ENCODE measurements around the gene TTC9B.

- no peak for TF ChIP-seq CTCF (conservative IDR thresholded peaks at IDR 0.05; ENCODE audit: low read depth in 2 of 2)
- TF ChIP-seq EZH2 (IDR thresholded peaks at IDR 0.05; ENCODE audit: low read depth, unreplicated experiment): no peak
- TF ChIP-seq CREB1 (CRISPR knock-in tag; IDR thresholded peaks at IDR 0.05; ENCODE audit: low read depth): no peak
- TF ChIP-seq EZH2phosphoT487 (IDR thresholded peaks at IDR 0.05; ENCODE audit: unreplicated experiment): no peak
- TF ChIP-seq ZNF462 (CRISPR knock-in tag; IDR thresholded peaks at IDR 0.05): no peak
- TF ChIP-seq POLR2AphosphoS5 (IDR thresholded peaks at IDR 0.05; ENCODE audit: low read depth): no peak
- no peak for TF ChIP-seq JUNB (IDR thresholded peaks at IDR 0.05; ENCODE audit: unreplicated experiment)
- no peak for TF ChIP-seq NANOG (IDR thresholded peaks at IDR 0.05; ENCODE audit: borderline replicate concordance)
- TF ChIP-seq ZNF331 (CRISPR knock-in tag; IDR thresholded peaks at IDR 0.05; ENCODE audit: low read depth): no peak
- no peak for TF ChIP-seq REST (IDR thresholded peaks at IDR 0.05; ENCODE audit: unreplicated experiment)
- TF ChIP-seq STAT1 (IDR thresholded peaks at IDR 0.05; ENCODE audit: unreplicated experiment): no peak
These were observed 21.4 kb upstream of the TTC9B start for GRCh38 chr19:40239415-40240226.
